ENCODE results near the gene SLC1A7.
"Not testable (repeated sequence)": the region's sequence is repeated elsewhere in the genome, so short reads cannot be mapped to it uniquely, and the experiment has no call there.

SLC1A7 gene

DNA sequence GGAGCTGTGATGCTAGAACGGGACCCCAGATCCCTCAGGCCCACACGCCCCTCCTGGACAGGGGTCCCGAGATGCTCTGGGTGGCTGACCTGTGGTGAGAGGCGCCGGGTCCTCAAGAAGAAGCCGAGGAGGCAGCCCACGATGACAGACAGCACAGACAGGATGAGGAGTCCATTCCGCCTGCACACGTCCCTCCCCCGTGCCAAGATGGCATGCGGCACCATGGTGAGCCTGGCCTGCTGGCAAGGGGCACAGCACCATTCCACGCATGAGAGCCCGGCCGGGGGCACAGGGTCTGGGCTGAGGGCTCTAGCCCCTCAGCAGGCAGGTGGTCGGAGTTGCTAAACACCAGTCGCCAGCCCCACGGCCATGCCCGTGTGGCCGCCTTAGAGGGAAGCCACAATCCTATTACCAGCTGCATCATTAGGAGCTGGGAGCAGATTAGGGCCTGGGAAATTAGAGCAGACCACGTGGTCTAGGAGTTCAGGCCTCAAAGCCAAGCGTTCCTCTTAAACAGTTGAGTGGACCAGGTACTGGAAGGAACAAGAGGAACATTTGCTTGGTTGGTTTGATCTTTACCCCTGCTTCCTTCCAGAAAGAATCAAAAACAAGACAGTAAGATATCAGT lies at the start of gene SLC1A7:
SLC1A7 (minus strand) TSS at position 413 of the 628 bp plus-strand sequence; CDS start at position 224, 189 bp downstream.
- no peak for DNase-seq

DNA sequence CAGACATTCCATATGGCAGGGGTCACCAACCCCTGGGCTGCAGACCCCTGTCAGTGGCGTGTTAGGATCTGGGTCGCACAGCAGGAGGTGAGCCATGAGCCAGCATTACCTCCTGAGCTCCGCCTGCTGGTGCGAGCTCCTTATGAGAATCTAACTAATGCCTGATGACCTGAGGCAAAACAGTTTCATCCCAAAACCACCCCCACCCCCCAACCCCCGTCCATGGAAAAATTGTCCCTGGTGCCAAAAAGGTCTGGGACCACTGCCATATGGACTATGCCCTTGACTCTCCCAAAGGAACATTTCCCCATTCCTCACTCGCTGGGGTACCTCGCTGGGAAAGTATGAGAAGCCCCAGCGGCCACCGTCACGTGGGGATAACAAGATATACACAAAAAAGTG lies 47.8 kb upstream of the SLC1A7 start:
- no peak for DNase-seq

DNA sequence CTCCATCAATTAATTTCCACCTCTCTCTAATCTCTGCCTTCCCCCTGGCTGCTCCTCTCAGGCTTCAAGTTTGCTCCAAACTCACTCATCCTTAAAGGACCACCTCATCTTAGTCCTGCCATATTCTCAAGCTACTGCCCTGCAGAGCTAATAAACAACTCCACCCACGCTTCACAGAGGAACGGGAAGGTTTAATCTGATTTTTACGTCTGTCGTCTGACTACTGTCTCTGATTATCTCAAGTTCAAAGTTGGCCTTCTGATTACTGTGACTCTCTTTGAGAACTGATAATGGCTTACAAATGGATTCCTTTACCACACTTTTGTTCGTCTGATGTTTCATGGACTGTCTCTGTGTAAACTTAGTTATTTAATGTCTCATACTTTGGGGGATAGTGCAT lies 46.6 kb upstream of the SLC1A7 start:
- DNase-seq: no peak

- DNase-seq: peak; percentile 46
Measured at GRCh38 chr1:53188099-53188498, 45.7 kb upstream of the SLC1A7 start.

DNA sequence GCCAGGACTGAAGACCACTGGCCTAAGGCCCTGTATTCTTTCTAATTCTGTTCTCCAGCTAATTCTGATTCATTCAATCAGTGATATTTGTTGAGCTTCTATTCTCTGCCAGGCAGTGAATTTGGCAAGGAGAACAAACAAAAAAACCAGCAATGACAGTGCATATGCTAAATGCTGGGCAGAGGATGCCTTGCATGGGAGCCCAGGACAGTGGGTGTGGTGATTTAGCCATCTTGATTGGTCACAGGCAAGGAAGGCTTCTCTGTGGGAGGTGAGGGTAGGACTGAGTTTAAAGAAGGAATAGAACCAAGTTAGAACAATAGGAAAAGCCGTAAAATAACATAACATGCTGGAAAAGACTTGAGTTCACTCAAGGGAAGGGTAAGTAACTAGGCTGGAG lies 45.0 kb upstream of the SLC1A7 start:
- no peak for DNase-seq

DNA sequence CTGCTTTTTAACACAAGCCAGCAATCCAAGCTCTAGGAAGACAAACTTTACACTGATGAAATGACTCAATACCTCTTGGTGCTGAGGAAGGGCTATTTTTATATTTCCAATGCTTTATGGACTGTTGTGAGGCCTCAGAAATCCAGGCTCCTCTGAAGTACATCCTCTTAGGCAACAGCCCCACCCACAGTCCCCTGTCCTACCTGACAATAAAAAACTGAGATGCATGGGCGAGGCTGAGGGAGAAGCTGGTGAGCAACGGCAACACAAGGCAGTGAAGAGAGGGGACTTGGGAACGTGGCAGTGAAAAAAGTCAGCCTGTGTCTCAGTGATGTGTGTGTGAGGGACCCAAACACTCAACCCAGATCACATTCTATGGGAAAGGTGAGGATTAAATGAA lies 44.1 kb upstream of the SLC1A7 start:
- no peak for DNase-seq

GRCh38 chr1:53185955-53186297 lies 43.5 kb upstream of the SLC1A7 start:
- not testable (repeated sequence) for DNase-seq

GRCh38 chr1:53183095-53183990 lies 40.9 kb upstream of the SLC1A7 start:
- DNase-seq: no peak

DNA sequence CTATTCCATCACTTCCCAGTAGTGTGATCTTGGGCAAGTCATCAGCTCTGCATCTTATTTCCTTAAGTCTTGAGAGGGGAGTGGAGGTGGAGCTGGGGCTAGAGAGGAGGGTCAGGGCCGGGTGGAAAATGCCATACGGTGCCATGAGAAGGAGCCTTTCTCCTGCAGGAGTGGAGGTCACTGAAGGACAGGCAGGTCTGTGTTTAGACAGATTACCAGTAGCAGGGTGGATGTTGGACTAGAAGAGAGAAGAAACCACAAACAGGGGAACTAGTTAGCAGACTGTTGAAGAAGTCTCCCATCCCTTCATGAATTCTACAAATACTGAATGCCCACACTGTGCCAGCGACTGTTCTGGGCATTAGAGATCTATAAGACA lies 40.3 kb upstream of the SLC1A7 start:
- no peak for DNase-seq

- DNase-seq: peak; percentile 60
Measured at GRCh38 chr1:53182111-53182593, 39.7 kb upstream of the SLC1A7 start.

DNA sequence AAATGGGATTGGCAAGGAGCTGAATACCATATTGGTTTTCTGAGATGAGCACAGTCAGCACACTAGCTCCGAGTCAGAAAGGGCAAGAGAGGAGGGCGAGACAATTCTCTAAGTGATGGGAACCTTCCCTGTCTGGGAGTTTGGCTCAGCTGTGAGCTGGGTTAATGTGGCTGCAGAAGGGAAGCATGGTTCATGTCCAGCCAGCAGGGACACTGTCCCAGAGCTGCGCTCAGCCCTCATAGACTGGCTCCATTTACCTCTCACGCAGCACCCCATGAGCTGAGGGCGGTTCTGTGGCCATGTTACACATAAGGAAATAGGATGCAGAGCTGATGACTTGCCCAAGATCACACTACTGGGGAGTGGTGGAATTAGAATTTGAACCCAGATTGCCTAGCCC lies 38.5 kb upstream of the SLC1A7 start:
- no peak for DNase-seq

- DNase-seq: peak; percentile 4
Measured at GRCh38 chr1:53180226-53180625, 37.8 kb upstream of the SLC1A7 start.

DNA sequence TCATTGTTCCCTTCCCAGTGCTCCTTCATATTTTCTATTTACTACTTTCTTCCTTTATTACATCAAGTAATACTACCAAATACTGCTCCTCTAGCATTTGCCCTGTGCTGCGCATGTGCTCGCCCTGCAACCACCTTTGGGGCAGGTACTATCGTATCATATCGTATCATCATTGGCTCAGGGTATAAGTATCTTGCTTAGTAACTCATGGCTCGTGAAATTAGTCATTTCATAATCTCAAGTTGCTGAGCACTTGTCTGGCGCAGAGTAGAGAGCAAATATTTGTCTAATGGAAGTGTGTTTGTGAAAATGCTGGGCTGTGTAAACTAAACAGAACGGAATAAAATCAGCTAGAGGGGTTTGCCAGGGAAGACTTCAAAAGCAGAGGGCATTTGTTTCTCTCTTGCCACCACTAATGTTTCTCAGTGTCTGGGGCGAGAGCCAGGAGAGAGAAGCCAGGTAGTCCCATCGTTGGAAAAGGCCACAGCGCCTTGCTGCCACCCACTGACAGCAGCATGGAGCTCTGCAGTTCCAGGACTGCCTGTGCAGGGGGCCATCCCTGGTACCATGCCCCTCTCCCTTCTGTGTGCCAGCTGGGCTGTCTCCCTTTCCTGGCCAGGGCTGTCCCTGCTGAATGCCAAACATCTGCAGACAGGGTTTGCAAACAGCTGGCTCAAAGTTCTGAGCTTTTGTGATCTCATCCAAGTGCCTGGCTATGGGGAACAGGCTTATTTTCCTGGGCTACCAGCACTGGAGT lies 34.2 kb upstream of the SLC1A7 start:
- DNase-seq: no peak

- DNase-seq: peak; percentile 12
Measured at GRCh38 chr1:53174971-53175913, 32.8 kb upstream of the SLC1A7 start.

GRCh38 chr1:53172426-53173128 lies 30.1 kb upstream of the SLC1A7 start:
- DNase-seq: peak; percentile 71

GRCh38 chr1:53166912-53167311 lies 24.5 kb upstream of the SLC1A7 start:
- DNase-seq: no peak

DNA sequence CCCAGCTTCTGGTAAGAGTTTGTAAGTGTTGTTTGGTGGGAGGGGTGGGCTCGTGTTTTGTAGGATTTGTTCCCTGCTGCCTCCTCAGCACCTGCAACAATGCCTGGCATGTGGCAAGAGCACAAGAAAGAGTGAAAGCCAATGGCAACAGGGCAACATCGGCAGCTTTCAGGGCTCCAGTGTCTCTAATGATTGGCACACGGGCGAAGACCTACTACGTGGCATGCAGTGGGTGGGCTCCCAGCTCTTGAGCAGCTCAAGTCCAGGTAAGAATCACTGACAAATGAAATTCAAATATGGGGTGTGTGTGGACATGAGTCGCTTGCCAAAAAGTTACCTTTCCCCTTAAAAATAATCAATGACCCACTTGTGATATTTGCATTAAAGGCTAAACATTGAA lies 23.9 kb upstream of the SLC1A7 start:
- DNase-seq: no peak

DNA sequence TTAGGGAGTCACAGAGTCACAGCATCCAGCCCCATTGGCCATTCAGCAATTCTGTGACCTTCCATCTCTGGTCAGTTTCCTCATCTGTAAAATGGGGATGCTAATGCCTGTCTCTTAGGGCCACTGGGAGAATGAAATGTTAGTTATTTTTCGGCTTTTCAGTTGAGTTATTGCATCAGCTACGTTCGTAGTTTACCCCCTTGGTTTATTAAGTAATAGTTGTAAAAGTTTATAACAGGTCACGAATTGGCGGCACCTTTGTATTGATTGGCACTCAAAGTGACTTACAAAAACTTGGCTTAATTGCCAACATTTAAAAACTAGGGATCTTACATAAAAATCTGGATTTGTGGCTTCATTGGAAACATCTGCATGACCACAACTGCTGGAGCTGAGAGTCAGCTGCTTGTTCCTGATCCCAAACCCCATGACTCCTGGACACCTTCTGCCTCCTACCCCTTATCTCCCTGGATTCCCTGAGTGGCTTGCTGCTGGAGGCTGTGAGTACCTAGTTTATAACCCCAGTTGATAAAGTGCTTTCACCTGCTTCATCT lies 23.0 kb upstream of the SLC1A7 start:
- DNase-seq: no peak

DNA sequence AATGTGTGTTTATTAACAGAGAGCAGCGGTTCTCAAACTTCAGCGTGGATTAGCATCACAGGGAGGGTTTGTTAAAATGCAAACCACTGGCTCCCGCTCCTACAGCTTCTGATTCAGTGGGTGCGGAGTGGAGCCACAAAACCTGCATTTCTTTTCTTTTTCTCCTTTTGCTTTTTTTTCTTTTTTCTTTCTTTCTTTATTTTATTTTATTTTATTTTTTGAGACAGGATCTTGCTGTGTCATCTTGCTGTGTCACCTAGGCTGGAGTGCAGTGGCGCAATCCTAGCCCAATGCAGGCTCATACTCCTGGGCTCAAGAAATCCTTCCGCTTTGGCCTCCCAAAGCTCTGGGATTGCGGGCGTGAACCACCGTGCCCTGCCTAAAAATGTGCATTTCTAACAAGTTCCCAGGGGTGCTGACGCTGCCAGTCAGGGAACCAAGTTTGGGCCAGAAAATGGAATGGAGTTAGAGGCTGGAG lies 20.9 kb upstream of the SLC1A7 start:
- DNase-seq: no peak

DNA sequence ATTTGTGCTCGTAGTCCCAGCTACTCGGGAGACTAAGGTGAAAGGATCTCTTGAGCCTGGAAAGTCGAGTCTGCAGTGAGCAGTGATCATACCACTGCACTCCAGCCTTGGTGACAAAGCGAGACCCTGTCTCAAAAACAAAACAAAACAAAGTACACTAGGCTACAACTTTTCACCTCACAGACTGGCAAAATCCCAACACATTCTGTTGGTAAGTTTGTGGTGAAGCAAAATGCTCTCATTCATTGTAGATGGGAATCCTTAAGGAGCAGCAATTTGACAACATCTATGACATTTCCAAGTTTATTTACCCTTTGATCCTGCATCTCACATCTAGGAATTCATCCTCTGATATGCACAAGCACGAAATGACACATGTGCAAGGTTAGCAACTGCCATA lies 20.2 kb upstream of the SLC1A7 start:
- DNase-seq: no peak

DNA sequence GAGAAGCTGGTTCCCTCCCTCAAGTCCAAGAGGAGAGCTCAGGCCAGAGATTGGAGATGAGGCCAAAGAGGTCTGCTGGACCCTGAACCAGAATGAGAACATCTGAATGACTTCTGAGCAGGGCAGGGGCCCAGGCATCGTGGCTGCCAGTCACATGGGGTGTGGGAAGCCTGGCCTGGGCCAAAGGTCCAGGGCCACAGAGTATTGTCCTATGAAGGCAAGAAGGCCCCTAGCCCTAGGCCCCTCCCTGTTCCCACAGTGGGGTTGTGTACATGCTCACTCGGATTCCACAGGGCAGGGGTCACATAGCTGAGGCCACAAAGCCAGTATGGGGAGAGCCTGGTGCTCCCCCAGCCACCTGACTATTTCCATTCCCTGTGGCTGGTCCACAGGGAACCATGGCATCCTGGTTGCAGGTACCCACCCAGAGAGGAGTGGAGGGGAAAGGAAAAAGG lies 18.5 kb upstream of the SLC1A7 start:
- DNase-seq: no peak

All from HCEC 1CT (cell line).